Measurements from ENCODE around the gene ZBTB39.

Gene ZBTB39

DNA sequence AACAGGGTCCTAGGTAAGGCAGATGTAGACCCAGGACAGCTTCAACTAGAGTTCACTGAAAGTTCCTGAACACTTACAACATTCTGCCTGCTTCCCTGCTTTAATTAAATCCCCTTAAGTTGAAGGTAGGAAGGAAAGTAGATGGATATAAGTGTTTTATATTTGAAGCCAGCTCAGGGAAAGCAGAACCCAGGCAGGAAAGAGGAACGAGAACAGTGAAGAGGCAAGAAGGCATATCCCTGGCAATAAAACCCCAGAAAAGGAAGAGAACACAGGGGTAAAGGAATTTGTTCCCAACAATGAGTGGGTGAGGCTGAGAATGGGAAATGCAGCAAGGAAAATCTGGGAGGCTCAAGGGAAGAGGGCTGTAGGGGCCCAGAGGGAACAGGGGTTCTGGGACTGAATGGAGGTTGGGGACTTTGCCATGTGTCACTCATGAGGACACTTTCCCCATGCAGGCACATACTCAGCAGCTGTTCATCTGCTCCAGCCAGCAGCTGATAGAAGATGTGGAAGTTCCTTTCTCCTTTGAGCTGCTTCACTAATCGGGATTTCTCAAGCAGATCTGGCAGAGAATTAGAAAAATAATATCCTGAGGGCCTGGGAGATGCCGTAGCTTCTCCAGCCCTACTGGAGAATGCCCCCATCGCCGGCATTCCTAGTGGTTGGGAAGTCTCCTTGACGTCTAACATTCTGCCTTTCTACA, 39.9 kb upstream of the ZBTB39 start:
- Histone ChIP-seq H3K27ac (ENCODE audit: low read length) (no peak overlapping the region), H3K9ac (ENCODE audit: low read length in 2 of 2) (no peak overlapping the region), H3K36me3 (ENCODE audit: control insufficient read depth in 2 of 2, insufficient read depth in 2 of 2, low read length in 2 of 2) (no peaks in the 10 kb centered on the region), H3K4me3 (ENCODE audit: low read length in 2 of 2) (no peak overlapping the region), H3K9me3 (ENCODE audit: control insufficient read depth in 2 of 2, low read length in 2 of 2) (no peaks in the 10 kb centered on the region), H3K27me3 (ENCODE audit: control insufficient read depth in 1 of 2, insufficient read depth in 2 of 2, low read length in 2 of 2) (no peaks in the 10 kb centered on the region), H3K4me1 (ENCODE audit: control insufficient read depth, insufficient read depth, low read length) (peaks cover 5% of the 10 kb centered on the region)

DNA sequence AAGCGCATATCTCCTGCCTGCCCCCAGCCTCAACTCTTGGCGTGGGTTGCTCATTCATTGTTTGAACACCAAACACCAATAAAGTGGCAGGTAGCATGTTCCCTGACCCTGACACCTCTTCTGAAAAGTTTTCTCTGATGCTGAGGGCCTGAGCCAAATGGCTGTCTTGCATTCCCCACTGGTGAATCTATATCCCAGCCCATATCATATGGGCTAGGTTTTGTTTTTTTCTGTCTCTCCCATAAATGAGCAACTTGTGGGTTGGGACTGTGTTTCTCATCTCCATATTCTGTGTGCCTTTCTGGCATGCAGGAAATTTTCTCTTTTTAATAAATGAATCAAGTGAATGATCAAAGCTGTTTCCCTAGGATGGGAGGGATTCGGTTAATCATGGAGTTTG, 38.5 kb upstream of the ZBTB39 start:
- no peaks in the 10 kb centered on the region for H3K27me3 ChIP-seq (ENCODE audit: control insufficient read depth in 1 of 2, insufficient read depth in 2 of 2, low read length in 2 of 2)
- H3K9me3 ChIP-seq (ENCODE audit: control insufficient read depth in 2 of 2, low read length in 2 of 2) = no peaks in the 10 kb centered on the region
- H3K36me3 ChIP-seq (ENCODE audit: control insufficient read depth in 2 of 2, insufficient read depth in 2 of 2, low read length in 2 of 2) = no peaks in the 10 kb centered on the region
- H3K4me3 ChIP-seq (ENCODE audit: low read length in 2 of 2) = no peak overlapping the region
- peaks cover under 1% of the 10 kb centered on the region for H3K4me1 ChIP-seq (ENCODE audit: control insufficient read depth, insufficient read depth, low read length)
- no peak overlapping the region for H3K27ac ChIP-seq (ENCODE audit: low read length)
- H3K9ac ChIP-seq (ENCODE audit: low read length in 2 of 2) = no peak overlapping the region

- Histone ChIP-seq H3K4me3 (ENCODE audit: low read length in 2 of 2) (no peak overlapping the region), H3K27me3 (ENCODE audit: control insufficient read depth in 1 of 2, insufficient read depth in 2 of 2, low read length in 2 of 2) (no peaks in the 10 kb centered on the region), H3K4me1 (ENCODE audit: control insufficient read depth, insufficient read depth, low read length) (no peaks in the 10 kb centered on the region), H3K27ac (ENCODE audit: low read length) (no peak overlapping the region), H3K9me3 (ENCODE audit: control insufficient read depth in 2 of 2, low read length in 2 of 2) (no peaks in the 10 kb centered on the region), H3K36me3 (ENCODE audit: control insufficient read depth in 2 of 2, insufficient read depth in 2 of 2, low read length in 2 of 2) (no peaks in the 10 kb centered on the region), H3K9ac (ENCODE audit: low read length in 2 of 2) (no peak overlapping the region)
Observed at GRCh38 chr12:57044468-57044867, 38.1 kb upstream of the ZBTB39 start.

- Histone ChIP-seq H3K27ac (ENCODE audit: low read length) (no peak overlapping the region), H3K36me3 (ENCODE audit: control insufficient read depth in 2 of 2, insufficient read depth in 2 of 2, low read length in 2 of 2) (no peaks in the 10 kb centered on the region), H3K27me3 (ENCODE audit: control insufficient read depth in 1 of 2, insufficient read depth in 2 of 2, low read length in 2 of 2) (no peaks in the 10 kb centered on the region), H3K9ac (ENCODE audit: low read length in 2 of 2) (no peak overlapping the region), H3K9me3 (ENCODE audit: control insufficient read depth in 2 of 2, low read length in 2 of 2) (no peaks in the 10 kb centered on the region), H3K4me1 (ENCODE audit: control insufficient read depth, insufficient read depth, low read length) (no peaks in the 10 kb centered on the region), H3K4me3 (ENCODE audit: low read length in 2 of 2) (no peak overlapping the region)
Observed at GRCh38 chr12:57042695-57043094, 36.3 kb upstream of the ZBTB39 start.

GRCh38 chr12:57040750-57041149, 34.4 kb upstream of the ZBTB39 start:
- Histone ChIP-seq H3K27me3 (ENCODE audit: control insufficient read depth in 1 of 2, insufficient read depth in 2 of 2, low read length in 2 of 2) (no peaks in the 10 kb centered on the region), H3K9me3 (ENCODE audit: control insufficient read depth in 2 of 2, low read length in 2 of 2) (no peaks in the 10 kb centered on the region), H3K9ac (ENCODE audit: low read length in 2 of 2) (no peak overlapping the region), H3K4me1 (ENCODE audit: control insufficient read depth, insufficient read depth, low read length) (no peaks in the 10 kb centered on the region), H3K36me3 (ENCODE audit: control insufficient read depth in 2 of 2, insufficient read depth in 2 of 2, low read length in 2 of 2) (no peaks in the 10 kb centered on the region), H3K27ac (ENCODE audit: low read length) (no peak overlapping the region), H3K4me3 (ENCODE audit: low read length in 2 of 2) (no peak overlapping the region)

DNA sequence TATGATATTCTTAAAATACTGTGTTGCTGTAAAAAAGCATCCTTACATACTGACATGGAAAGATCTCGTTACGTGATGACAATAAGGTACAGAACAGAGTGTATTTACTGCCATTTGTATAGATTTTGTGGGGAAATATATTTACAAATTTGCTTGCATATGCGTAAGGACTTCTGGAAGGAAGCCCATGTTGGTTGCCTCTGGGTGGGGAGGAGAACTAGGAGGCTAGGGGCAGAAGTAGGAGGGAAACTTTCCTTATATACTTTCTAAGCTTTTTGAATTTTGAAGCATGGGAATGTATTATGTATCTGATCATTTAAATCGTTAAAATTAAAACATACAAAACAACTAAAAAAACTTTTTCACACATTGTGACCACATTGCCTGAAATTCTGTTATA, 33.9 kb upstream of the ZBTB39 start:
- no peaks in the 10 kb centered on the region for H3K27me3 ChIP-seq (ENCODE audit: control insufficient read depth in 1 of 2, insufficient read depth in 2 of 2, low read length in 2 of 2)
- no peaks in the 10 kb centered on the region for H3K4me1 ChIP-seq (ENCODE audit: control insufficient read depth, insufficient read depth, low read length)
- H3K9ac ChIP-seq (ENCODE audit: low read length in 2 of 2) = no peak overlapping the region
- no peak overlapping the region for H3K4me3 ChIP-seq (ENCODE audit: low read length in 2 of 2)
- no peak overlapping the region for H3K27ac ChIP-seq (ENCODE audit: low read length)
- H3K9me3 ChIP-seq (ENCODE audit: control insufficient read depth in 2 of 2, low read length in 2 of 2) = no peaks in the 10 kb centered on the region
- no peaks in the 10 kb centered on the region for H3K36me3 ChIP-seq (ENCODE audit: control insufficient read depth in 2 of 2, insufficient read depth in 2 of 2, low read length in 2 of 2)

GRCh38 chr12:57039016-57039798, 32.9 kb upstream of the ZBTB39 start:
- Histone ChIP-seq H3K9ac (ENCODE audit: low read length in 2 of 2) (no peak overlapping the region), H3K27me3 (ENCODE audit: control insufficient read depth in 1 of 2, insufficient read depth in 2 of 2, low read length in 2 of 2) (no peaks in the 10 kb centered on the region), H3K4me3 (ENCODE audit: low read length in 2 of 2) (no peak overlapping the region), H3K9me3 (ENCODE audit: control insufficient read depth in 2 of 2, low read length in 2 of 2) (no peaks in the 10 kb centered on the region), H3K27ac (ENCODE audit: low read length) (no peak overlapping the region), H3K36me3 (ENCODE audit: control insufficient read depth in 2 of 2, insufficient read depth in 2 of 2, low read length in 2 of 2) (no peaks in the 10 kb centered on the region), H3K4me1 (ENCODE audit: control insufficient read depth, insufficient read depth, low read length) (no peaks in the 10 kb centered on the region)

DNA sequence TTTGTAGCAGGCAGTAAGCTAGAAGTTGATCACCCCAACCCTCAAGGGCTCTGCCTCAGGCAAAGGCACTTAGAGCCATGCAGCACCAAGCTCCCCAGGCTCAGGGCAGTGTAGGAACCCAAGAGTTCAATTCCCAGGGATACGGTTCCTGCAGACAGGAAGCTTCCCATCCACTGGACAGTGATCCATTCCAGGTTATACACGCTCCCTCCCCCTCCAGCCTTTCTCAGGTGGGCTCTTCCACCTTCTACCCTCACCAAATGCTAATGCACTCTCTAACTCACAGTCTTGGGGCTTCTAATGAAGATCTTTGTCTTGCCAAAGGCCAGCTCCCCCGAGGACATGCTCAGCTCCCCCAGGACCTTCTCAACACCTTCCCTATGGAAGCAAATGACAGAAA, 30.9 kb upstream of the ZBTB39 start:
- no peak overlapping the region for H3K27ac ChIP-seq (ENCODE audit: low read length)
- H3K9ac ChIP-seq (ENCODE audit: low read length in 2 of 2) = no peak overlapping the region
- H3K36me3 ChIP-seq (ENCODE audit: control insufficient read depth in 2 of 2, insufficient read depth in 2 of 2, low read length in 2 of 2) = no peaks in the 10 kb centered on the region
- H3K4me1 ChIP-seq (ENCODE audit: control insufficient read depth, insufficient read depth, low read length) = no peaks in the 10 kb centered on the region
- no peak overlapping the region for H3K4me3 ChIP-seq (ENCODE audit: low read length in 2 of 2)
- H3K27me3 ChIP-seq (ENCODE audit: control insufficient read depth in 1 of 2, insufficient read depth in 2 of 2, low read length in 2 of 2) = no peaks in the 10 kb centered on the region
- H3K9me3 ChIP-seq (ENCODE audit: control insufficient read depth in 2 of 2, low read length in 2 of 2) = no peaks in the 10 kb centered on the region

- no peak overlapping the region for H3K27ac ChIP-seq (ENCODE audit: low read length)
- no peaks in the 10 kb centered on the region for H3K4me1 ChIP-seq (ENCODE audit: control insufficient read depth, insufficient read depth, low read length)
- H3K9ac ChIP-seq (ENCODE audit: low read length in 2 of 2) = no peak overlapping the region
- no peaks in the 10 kb centered on the region for H3K9me3 ChIP-seq (ENCODE audit: control insufficient read depth in 2 of 2, low read length in 2 of 2)
- H3K4me3 ChIP-seq (ENCODE audit: low read length in 2 of 2) = no peak overlapping the region
- no peaks in the 10 kb centered on the region for H3K36me3 ChIP-seq (ENCODE audit: control insufficient read depth in 2 of 2, insufficient read depth in 2 of 2, low read length in 2 of 2)
- no peaks in the 10 kb centered on the region for H3K27me3 ChIP-seq (ENCODE audit: control insufficient read depth in 1 of 2, insufficient read depth in 2 of 2, low read length in 2 of 2)
Observed at GRCh38 chr12:57033431-57033830, 27.1 kb upstream of the ZBTB39 start.

DNA sequence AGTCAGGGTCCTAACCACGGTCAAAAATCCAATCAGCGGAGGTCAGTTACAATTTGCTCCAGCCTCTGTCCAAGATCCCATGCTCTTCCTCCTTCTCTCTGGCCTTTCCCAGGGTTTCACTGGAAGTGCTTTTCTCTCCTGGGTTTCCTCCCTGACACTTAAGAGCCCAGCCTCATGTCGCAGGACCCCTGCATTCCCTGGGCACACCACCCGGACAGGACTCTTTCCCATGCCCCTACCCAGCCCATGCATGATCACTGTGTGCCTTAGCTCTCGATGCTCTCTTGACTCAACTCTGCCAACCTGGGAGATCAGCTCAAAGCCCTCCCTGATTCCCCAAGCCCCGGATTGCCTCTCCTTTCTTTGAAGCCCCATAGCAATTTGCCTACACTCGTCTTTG, 25.4 kb upstream of the ZBTB39 start:
- no peak overlapping the region for H3K4me3 ChIP-seq (ENCODE audit: low read length in 2 of 2)
- no peaks in the 10 kb centered on the region for H3K27me3 ChIP-seq (ENCODE audit: control insufficient read depth in 1 of 2, insufficient read depth in 2 of 2, low read length in 2 of 2)
- no peak overlapping the region for H3K27ac ChIP-seq (ENCODE audit: low read length)
- H3K4me1 ChIP-seq (ENCODE audit: control insufficient read depth, insufficient read depth, low read length) = peaks cover 7% of the 10 kb centered on the region
- H3K36me3 ChIP-seq (ENCODE audit: control insufficient read depth in 2 of 2, insufficient read depth in 2 of 2, low read length in 2 of 2) = no peaks in the 10 kb centered on the region
- no peak overlapping the region for H3K9ac ChIP-seq (ENCODE audit: low read length in 2 of 2)
- no peaks in the 10 kb centered on the region for H3K9me3 ChIP-seq (ENCODE audit: control insufficient read depth in 2 of 2, low read length in 2 of 2)

GRCh38 chr12:57031138-57031725, 24.9 kb upstream of the ZBTB39 start:
- no peak overlapping the region for H3K4me3 ChIP-seq (ENCODE audit: low read length in 2 of 2)
- no peaks in the 10 kb centered on the region for H3K36me3 ChIP-seq (ENCODE audit: control insufficient read depth in 2 of 2, insufficient read depth in 2 of 2, low read length in 2 of 2)
- no peaks in the 10 kb centered on the region for H3K27me3 ChIP-seq (ENCODE audit: control insufficient read depth in 1 of 2, insufficient read depth in 2 of 2, low read length in 2 of 2)

More at GRCh38 chr12:57031138-57031725, 24.9 kb upstream of the ZBTB39 start:
- Histone ChIP-seq H3K9ac (ENCODE audit: low read length in 2 of 2) (no peak overlapping the region), H3K9me3 (ENCODE audit: control insufficient read depth in 2 of 2, low read length in 2 of 2) (no peaks in the 10 kb centered on the region), H3K27ac (ENCODE audit: low read length) (no peak overlapping the region), H3K4me1 (ENCODE audit: control insufficient read depth, insufficient read depth, low read length) (peaks cover 12% of the 10 kb centered on the region)

Data from stomach smooth muscle (tissue), 2 donors.